ENCODE results near the gene NAALADL1.

NAALADL1 gene

DNA sequence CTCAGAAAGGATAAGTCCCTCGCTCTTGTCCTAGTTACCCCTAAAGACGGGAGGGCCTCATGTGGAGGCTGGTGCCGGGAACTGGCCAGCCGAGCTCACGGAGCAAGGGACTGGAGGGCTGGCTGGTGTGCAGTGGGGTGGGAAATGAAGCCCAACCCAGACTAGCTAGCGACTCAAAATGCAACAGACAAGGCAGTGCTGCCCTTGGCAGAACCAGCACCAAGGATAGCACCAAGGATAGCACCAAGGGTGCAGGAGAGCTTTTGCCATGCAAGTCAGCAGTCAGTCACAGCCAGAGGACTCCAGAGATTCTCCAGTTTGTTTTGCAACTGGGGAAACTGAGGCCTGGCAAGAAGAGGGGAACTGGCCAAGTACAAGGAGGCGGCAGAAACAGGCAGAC is 55.1 kb downstream of the NAALADL1 start:
- TF ChIP-seq TAF1 (IDR thresholded peaks at IDR 0.05; ENCODE audit: borderline replicate concordance, low read depth, low read length) (no peak), POLR2A (IDR thresholded peaks at IDR 0.05; ENCODE audit: low read depth, low read length) (no peak), POLR2AphosphoS5 (IDR thresholded peaks at IDR 0.05; ENCODE audit: low read depth, low read length) (no peak)
- no peak for DNase-seq (ENCODE audit: insufficient read length)
- FAIRE-seq, result no peak

DNA sequence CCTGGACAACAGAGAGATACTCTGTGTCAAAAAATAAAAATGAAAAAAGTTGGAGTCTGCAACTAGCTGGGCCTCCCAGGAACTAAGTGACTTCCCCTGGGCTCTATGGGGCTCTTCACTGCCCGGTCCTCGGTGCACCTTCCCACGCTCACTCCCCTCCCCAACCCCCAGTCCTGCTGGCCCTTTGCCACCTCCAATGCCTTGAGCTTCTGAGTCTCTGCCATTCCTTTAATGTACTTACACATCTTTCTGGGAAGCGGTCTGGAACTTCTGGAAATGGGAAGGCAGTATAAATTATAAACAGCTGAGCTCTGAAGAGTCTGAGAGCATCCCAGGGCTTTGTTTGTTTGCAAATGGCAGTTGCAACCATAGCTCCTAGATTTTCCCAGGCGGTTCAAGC is 55.6 kb downstream of the NAALADL1 start:
- no peak for FAIRE-seq
- no peak for TF ChIP-seq POLR2A (IDR thresholded peaks at IDR 0.05; ENCODE audit: low read depth, low read length)
- TF ChIP-seq POLR2AphosphoS5 (IDR thresholded peaks at IDR 0.05; ENCODE audit: low read depth, low read length), result no peak
- no peak for TF ChIP-seq TAF1 (IDR thresholded peaks at IDR 0.05; ENCODE audit: borderline replicate concordance, low read depth, low read length)
- DNase-seq (ENCODE audit: insufficient read length), result no peak

DNA sequence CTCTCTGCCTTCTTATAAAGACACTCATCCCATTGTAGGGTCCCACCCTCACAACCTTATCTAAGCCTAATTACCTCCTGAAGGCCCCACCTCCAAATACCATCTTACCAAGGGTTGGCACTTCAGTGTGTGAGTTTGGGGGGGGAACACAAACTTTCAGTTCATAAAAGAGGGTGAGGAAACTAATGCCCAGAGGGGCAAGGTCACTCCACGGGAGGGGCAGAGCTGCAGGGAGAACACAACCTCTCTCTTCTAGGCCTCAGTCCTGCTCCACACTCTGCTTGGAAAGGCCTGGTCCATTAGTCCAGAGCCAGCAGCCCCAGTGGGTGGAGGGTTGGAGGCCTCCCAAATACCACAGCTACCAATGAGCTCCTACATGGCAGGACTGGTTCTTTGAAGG is 58.9 kb downstream of the NAALADL1 start:
- TF ChIP-seq POLR2AphosphoS5 (IDR thresholded peaks at IDR 0.05; ENCODE audit: low read depth, low read length), result no peak
- no peak for TF ChIP-seq POLR2A (IDR thresholded peaks at IDR 0.05; ENCODE audit: low read depth, low read length)
- TF ChIP-seq TAF1 (IDR thresholded peaks at IDR 0.05; ENCODE audit: borderline replicate concordance, low read depth, low read length), result no peak
- DNase-seq (ENCODE audit: insufficient read length) (no peak), FAIRE-seq (no peak)

DNA sequence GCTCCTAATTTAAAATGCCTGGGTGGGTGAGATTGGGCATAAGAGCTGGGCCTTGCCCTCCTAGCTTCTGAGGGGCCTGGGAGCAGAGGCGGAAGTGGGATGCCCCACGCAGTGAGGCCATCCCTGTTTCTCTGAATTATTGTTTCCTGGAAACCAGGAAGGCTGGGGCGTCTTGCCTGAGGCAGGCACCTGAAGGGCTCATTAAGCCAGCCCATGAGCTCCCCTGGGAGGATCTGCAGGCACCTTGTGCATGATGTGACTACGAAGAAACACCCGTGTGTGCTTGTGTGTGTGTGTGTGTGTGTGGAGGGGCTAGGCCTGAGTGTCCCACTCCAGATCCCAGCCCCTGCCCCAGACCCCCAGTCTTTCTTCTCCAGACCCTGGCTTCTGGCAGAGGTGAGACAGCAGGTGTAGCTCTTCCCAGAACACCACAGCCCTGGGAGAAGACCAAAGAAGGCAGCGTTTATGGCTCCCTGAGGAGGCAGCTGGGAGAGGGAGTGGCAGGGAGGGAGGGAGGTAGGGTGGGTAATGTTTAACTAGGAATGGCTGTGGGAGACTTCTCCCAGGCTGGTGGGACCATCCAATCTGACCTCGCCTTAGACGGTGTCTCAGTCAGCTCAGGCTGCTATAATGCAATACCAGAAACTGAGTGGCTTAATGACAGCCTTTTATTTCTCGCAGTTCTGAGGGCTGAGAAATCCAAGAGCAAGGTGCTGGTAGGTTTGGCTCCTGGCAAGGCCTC is 59.5 kb downstream of the NAALADL1 start:
- FAIRE-seq (no peak), DNase-seq (ENCODE audit: insufficient read length) (no peak)
- TF ChIP-seq POLR2A (IDR thresholded peaks at IDR 0.05; ENCODE audit: low read depth, low read length) (no peak), POLR2AphosphoS5 (IDR thresholded peaks at IDR 0.05; ENCODE audit: low read depth, low read length) (no peak), TAF1 (IDR thresholded peaks at IDR 0.05; ENCODE audit: borderline replicate concordance, low read depth, low read length) (no peak)

DNA sequence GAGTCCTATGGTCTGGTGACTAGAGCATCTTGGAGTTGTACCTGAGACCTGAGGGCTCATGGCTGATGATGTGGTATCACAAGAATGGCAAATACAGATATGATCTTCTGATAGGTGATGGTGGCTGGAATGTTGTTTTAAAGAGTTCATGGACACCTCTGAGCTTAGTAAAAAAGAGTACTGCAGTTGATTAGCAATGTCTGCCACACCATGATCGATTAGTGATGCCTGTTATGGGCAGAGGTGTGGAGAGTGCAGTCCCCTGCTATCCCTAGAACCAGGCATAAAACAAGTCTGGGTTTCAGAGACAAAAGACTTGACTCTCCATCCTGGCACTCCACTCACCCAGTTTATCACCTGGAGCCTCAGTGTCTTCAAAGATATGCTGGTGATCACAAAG is 60.2 kb downstream of the NAALADL1 start:
- TF ChIP-seq POLR2AphosphoS5 (IDR thresholded peaks at IDR 0.05; ENCODE audit: low read depth, low read length), result no peak
- no peak for TF ChIP-seq TAF1 (IDR thresholded peaks at IDR 0.05; ENCODE audit: borderline replicate concordance, low read depth, low read length)
- TF ChIP-seq POLR2A (IDR thresholded peaks at IDR 0.05; ENCODE audit: low read depth, low read length), result no peak
- DNase-seq (ENCODE audit: insufficient read length), result no peak
- no peak for FAIRE-seq

DNA sequence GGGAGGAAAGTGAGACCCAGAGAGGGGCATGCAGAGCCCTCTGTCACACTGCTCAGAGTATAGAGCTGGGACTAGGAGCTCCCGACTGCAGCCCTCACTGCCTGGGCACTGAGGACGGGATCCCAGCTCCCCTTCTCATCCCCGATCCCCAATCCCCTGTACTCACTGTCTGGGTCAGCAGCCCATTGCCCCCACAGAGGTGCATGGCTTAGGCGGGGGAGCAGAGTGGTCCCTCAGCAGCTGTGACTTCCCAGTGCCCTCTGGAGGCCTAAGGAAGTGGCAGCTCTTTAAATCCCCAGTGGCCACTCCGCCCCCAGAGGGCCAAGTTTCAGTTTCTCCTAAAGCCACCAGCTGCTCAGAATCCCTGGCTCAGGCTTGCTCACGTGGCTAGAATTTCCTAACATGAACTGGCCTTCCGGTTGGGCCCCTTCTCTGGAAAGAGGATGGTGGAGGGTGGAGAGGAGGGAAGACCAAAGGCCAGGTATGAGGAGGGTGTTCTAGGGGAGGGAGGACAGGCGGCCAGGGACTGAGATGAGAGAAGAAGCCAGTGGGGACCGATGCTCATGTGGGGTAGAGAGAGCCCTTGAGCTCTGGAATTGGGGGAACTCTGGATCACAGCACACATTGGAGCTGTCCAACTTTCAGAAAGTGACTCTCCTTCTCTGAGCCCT is 61.5 kb downstream of the NAALADL1 start, which contains the start of gene BATF2:
TSS of gene BATF2 (minus strand) at position 262 of the 671 bp plus-strand sequence. CDS start at position 205, 57 bp downstream.
- peak; percentile 62 for FAIRE-seq
- TF ChIP-seq POLR2AphosphoS5 (IDR thresholded peaks at IDR 0.05; ENCODE audit: low read depth, low read length) (no peak), POLR2A (IDR thresholded peaks at IDR 0.05; ENCODE audit: low read depth, low read length) (no peak), TAF1 (IDR thresholded peaks at IDR 0.05; ENCODE audit: borderline replicate concordance, low read depth, low read length) (no peak)
- peak; percentile 46 for DNase-seq (ENCODE audit: insufficient read length)

DNA sequence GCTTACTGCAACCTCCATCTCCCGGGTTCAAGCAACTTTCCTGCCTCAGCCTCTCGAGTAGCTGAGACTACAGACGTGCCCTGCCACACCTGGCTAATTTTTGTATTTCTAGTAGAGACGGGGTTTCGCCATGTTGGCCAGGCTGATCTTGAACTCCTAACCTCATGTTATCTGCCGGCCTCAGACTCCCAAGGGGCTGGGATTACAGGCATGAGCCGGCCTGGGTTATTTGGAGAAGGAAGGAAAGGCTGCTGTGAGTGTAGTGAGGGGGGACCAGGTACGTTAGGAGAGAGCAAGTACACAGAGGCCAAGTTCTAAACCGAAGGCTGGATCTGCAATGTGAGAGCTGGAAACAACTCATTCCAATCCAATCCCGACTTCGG is 62.0 kb downstream of the NAALADL1 start:
- TF ChIP-seq POLR2A (IDR thresholded peaks at IDR 0.05; ENCODE audit: low read depth, low read length) (no peak), POLR2AphosphoS5 (IDR thresholded peaks at IDR 0.05; ENCODE audit: low read depth, low read length) (no peak), TAF1 (IDR thresholded peaks at IDR 0.05; ENCODE audit: borderline replicate concordance, low read depth, low read length) (no peak)
- DNase-seq (ENCODE audit: insufficient read length), result no peak
- FAIRE-seq, result peak; percentile 9
